NT2/D1 (cell line): Measurements from ENCODE around the gene HUS1B.

ENCODE experiments used
- SUZ12 ChIP-seq: IDR thresholded peaks from 2 replicates; pipeline ENCODE4 v1.6.1; 2011; ENCODE audit not compliant: insufficient read length, insufficient read depth; ENCODE audit errors: extremely low read depth
- YY1 ChIP-seq: IDR thresholded peaks from 2 replicates; pipeline ENCODE4 v1.6.1; 2011; ENCODE audit not compliant: insufficient read length, insufficient read depth
- ZNF274 ChIP-seq: IDR thresholded peaks from 2 replicates; pipeline ENCODE4 v1.6.1; 2011; ENCODE audit warnings: mild to moderate bottlenecking, low read depth, low read length

- no peak for TF ChIP-seq YY1
- TF ChIP-seq ZNF274 = no peak
- no peak for TF ChIP-seq SUZ12
Measured at GRCh38 chr6:701700-702479, 45.0 kb upstream of the HUS1B start.
